Measurements from ENCODE around the gene RGS3.

- no peak for TF ChIP-seq CTCF (IDR thresholded peaks at IDR 0.05)
- no peak for TF ChIP-seq ATF3 (CRISPR knock-in tag; conservative IDR thresholded peaks at IDR 0.05)
- TF ChIP-seq USF1 (CRISPR knock-in tag; IDR thresholded peaks at IDR 0.05): no peak
- TF ChIP-seq ZSCAN18 (CRISPR knock-in tag; IDR thresholded peaks at IDR 0.05): no peak
- no peak for TF ChIP-seq USF2 (CRISPR knock-in tag; IDR thresholded peaks at IDR 0.05)
- TF ChIP-seq TEAD4 (CRISPR knock-in tag; IDR thresholded peaks at IDR 0.05): no peak
- no peak for TF ChIP-seq RORB (CRISPR knock-in tag; IDR thresholded peaks at IDR 0.05)
- no peak for TF ChIP-seq ZNF423 (CRISPR knock-in tag; IDR thresholded peaks at IDR 0.05)
These were observed 8.7 kb downstream of the RGS3 start for GRCh38 chr9:113472199-113472598.
